ENCODE results near the gene EPG5. TPM values are rescaled to one million over a fixed set of nuclear protein-coding genes. Genes with fewer than 3 reads are reported as not detected.

The EPG5 gene
- total and polyA plus RNA-seq, 2 experiments from 2014 or later, result 4.6 to 32.1 TPM

GRCh38 chr18:45926691-45927090 lies 40.4 kb downstream of the EPG5 start:
- no peaks in the 10 kb centered on the region for H3K36me3 ChIP-seq (replicated peaks; ENCODE audit: insufficient read depth, low read depth)
- no peaks in the 10 kb centered on the region for H3K27me3 ChIP-seq
- DNase-seq (ENCODE audit: low spot score), result no peak
- no peaks in the 10 kb centered on the region for H4K20me1 ChIP-seq (ENCODE audit: insufficient read depth, poor library complexity, severe bottlenecking)
- WGBS (ENCODE audit: low lambda C conversion rate, missing lambda C conversion rate), result 89% methylated on average over 3 of the region's 3 CpGs
- H3K9me2 ChIP-seq (replicated peaks; ENCODE audit: insufficient read depth), result no peaks in the 10 kb centered on the region
- H3K4me3 ChIP-seq, result no peak overlapping the region
- H3K4me2 ChIP-seq, result no peak overlapping the region
- no peaks in the 10 kb centered on the region for H3K4me1 ChIP-seq (ENCODE audit: insufficient read depth)
- H3K9me3 ChIP-seq (ENCODE audit: low read depth), result no peaks in the 10 kb centered on the region
- TF ChIP-seq EZH2phosphoT487 (IDR thresholded peaks at IDR 0.05; ENCODE audit: low read depth, severe bottlenecking, unreplicated experiment) (no peak), EZH2 (IDR thresholded peaks at IDR 0.05; ENCODE audit: borderline replicate concordance) (no peak)
- no peak overlapping the region for H3K27ac ChIP-seq
- H3K79me2 ChIP-seq, result no peaks in the 10 kb centered on the region
- no peak overlapping the region for H2AFZ ChIP-seq

- H3K27ac ChIP-seq, result no peak overlapping the region
- DNase-seq (ENCODE audit: low spot score), result no peak
- H2AFZ ChIP-seq, result no peak overlapping the region
- H3K36me3 ChIP-seq (replicated peaks; ENCODE audit: insufficient read depth, low read depth), result no peaks in the 10 kb centered on the region
- H3K4me2 ChIP-seq, result no peak overlapping the region
- no peaks in the 10 kb centered on the region for H3K4me1 ChIP-seq (ENCODE audit: insufficient read depth)
- H3K9me3 ChIP-seq (ENCODE audit: low read depth), result no peaks in the 10 kb centered on the region
- TF ChIP-seq EZH2 (IDR thresholded peaks at IDR 0.05; ENCODE audit: borderline replicate concordance), result no peak
- TF ChIP-seq EZH2phosphoT487 (IDR thresholded peaks at IDR 0.05; ENCODE audit: low read depth, severe bottlenecking, unreplicated experiment), result no peak
- no peak for TF ChIP-seq CTCF (IDR thresholded peaks at IDR 0.05; ENCODE audit: poor library complexity)
- no peaks in the 10 kb centered on the region for H3K79me2 ChIP-seq
- H3K27me3 ChIP-seq, result no peaks in the 10 kb centered on the region
- H3K9me2 ChIP-seq (replicated peaks; ENCODE audit: insufficient read depth), result no peaks in the 10 kb centered on the region
- no peak overlapping the region for H3K4me3 ChIP-seq
- no peaks in the 10 kb centered on the region for H4K20me1 ChIP-seq (ENCODE audit: insufficient read depth, poor library complexity, severe bottlenecking)
- 98% methylated on average over 3 of the region's 3 CpGs for WGBS (ENCODE audit: low lambda C conversion rate, missing lambda C conversion rate)
These were observed 41.0 kb downstream of the EPG5 start for GRCh38 chr18:45926085-45926484.

- TF ChIP-seq EZH2phosphoT487 (IDR thresholded peaks at IDR 0.05; ENCODE audit: low read depth, severe bottlenecking, unreplicated experiment) (no peak), CTCF (IDR thresholded peaks at IDR 0.05; ENCODE audit: poor library complexity) (no peak), EZH2 (IDR thresholded peaks at IDR 0.05; ENCODE audit: borderline replicate concordance) (no peak)
- Histone ChIP-seq H3K4me2 (no peak overlapping the region), H3K27ac (no peak overlapping the region), H3K36me3 (replicated peaks; ENCODE audit: insufficient read depth, low read depth) (no peaks in the 10 kb centered on the region), H3K4me3 (no peak overlapping the region), H3K27me3 (no peaks in the 10 kb centered on the region), H2AFZ (no peak overlapping the region), H3K4me1 (ENCODE audit: insufficient read depth) (no peaks in the 10 kb centered on the region), H3K9me2 (replicated peaks; ENCODE audit: insufficient read depth) (no peaks in the 10 kb centered on the region), H3K9me3 (ENCODE audit: low read depth) (no peaks in the 10 kb centered on the region), H4K20me1 (ENCODE audit: insufficient read depth, poor library complexity, severe bottlenecking) (no peaks in the 10 kb centered on the region), H3K79me2 (no peaks in the 10 kb centered on the region)
- DNase-seq (ENCODE audit: low spot score), result no peak
- WGBS (ENCODE audit: low lambda C conversion rate, missing lambda C conversion rate), result 97% methylated on average over 1 of the region's 1 CpG
These were observed 44.0 kb downstream of the EPG5 start for GRCh38 chr18:45923138-45923537.

GRCh38 chr18:45920367-45920766 lies 46.8 kb downstream of the EPG5 start:
- Histone ChIP-seq H2AFZ (no peak overlapping the region), H3K9me3 (ENCODE audit: low read depth) (no peaks in the 10 kb centered on the region), H3K79me2 (no peaks in the 10 kb centered on the region), H3K27ac (no peak overlapping the region), H3K9me2 (replicated peaks; ENCODE audit: insufficient read depth) (no peaks in the 10 kb centered on the region), H3K4me2 (no peak overlapping the region), H3K36me3 (replicated peaks; ENCODE audit: insufficient read depth, low read depth) (peaks cover 3% of the 10 kb centered on the region), H4K20me1 (ENCODE audit: insufficient read depth, poor library complexity, severe bottlenecking) (no peaks in the 10 kb centered on the region), H3K4me3 (no peak overlapping the region), H3K27me3 (no peaks in the 10 kb centered on the region), H3K4me1 (ENCODE audit: insufficient read depth) (no peaks in the 10 kb centered on the region)
- WGBS (ENCODE audit: low lambda C conversion rate, missing lambda C conversion rate), result 74% methylated on average over 4 of the region's 4 CpGs
- DNase-seq (ENCODE audit: low spot score), result no peak
- no peak for TF ChIP-seq EZH2 (IDR thresholded peaks at IDR 0.05; ENCODE audit: borderline replicate concordance)
- no peak for TF ChIP-seq CTCF (IDR thresholded peaks at IDR 0.05; ENCODE audit: poor library complexity)
- TF ChIP-seq EZH2phosphoT487 (IDR thresholded peaks at IDR 0.05; ENCODE audit: low read depth, severe bottlenecking, unreplicated experiment), result no peak
